Esophagus muscularis mucosa (tissue), 4 donors: Measurements from ENCODE around the gene GNPTG. TPM values are rescaled to one million over a fixed set of nuclear protein-coding genes. Genes with fewer than 3 reads are reported as not detected.

ENCODE experiments used
- DNase-seq: peaks from one replicate; pipeline ENCODE4 v3.0.0-alpha.2; 2017; ENCODE audit errors: extremely low spot score
- H3K27ac ChIP-seq, 4 donors: fragments of 200-600 bp; sonication (generic); replicated peaks in 1 of 4; 1 replicate in 3 of 4; 2 replicates in 1 of 4; pipeline ENCODE4 v1.5.1; 2016 to 2019; ENCODE audit warnings: mild to moderate bottlenecking in 1 of 4
- H3K27me3 ChIP-seq, 4 donors: fragments of 200-600 bp; sonication (generic); one replicate each; pipeline versions ENCODE4 v1.5.1 to v1.6.0; 2016 to 2019
- H3K36me3 ChIP-seq, 4 donors: fragments of 200-600 bp; sonication (generic); one replicate each; pipeline ENCODE4 v1.5.1; 2016 to 2019
- H3K4me1 ChIP-seq, 4 donors: fragments of 200-600 bp; sonication (generic); one replicate each; pipeline ENCODE4 v1.5.1; 2016 to 2019
- H3K4me3 ChIP-seq, 4 donors: fragments of 200-600 bp; sonication (generic); 1 replicate in 2 of 4; 2 replicates in 2 of 4; pipeline ENCODE4 v1.5.1; 2016 to 2019; ENCODE audit warnings: mild to moderate bottlenecking in 4 of 4, moderate library complexity in 1 of 4
- H3K9me3 ChIP-seq, 4 donors: fragments of 200-600 bp; sonication (generic); 1 replicate in 3 of 4; 2 replicates in 1 of 4; pipeline ENCODE4 v1.5.1; 2016 to 2019
- CTCF ChIP-seq, 3 experiments: fragments of 200-600 bp in 2 of 3; fragments of 450-650 bp in 1 of 3; sonication (generic) in 2 of 3; IDR thresholded peaks; one replicate each; pipeline ENCODE4 v1.5.1; 2017 to 2019; ENCODE audit warnings: antibody characterized with exemption in 3 of 3, mild to moderate bottlenecking in 2 of 3, moderate library complexity in 1 of 3
- EP300 ChIP-seq: sonication (generic); formaldehyde crosslinking; IDR thresholded peaks from one replicate; pipeline ENCODE4 v1.6.1; 2017; ENCODE audit warnings: antibody characterized with exemption
- POLR2A ChIP-seq: fragments of 450-650 bp; IDR thresholded peaks from one replicate; pipeline ENCODE4 v1.6.1; 2017; ENCODE audit warnings: antibody characterized with exemption, moderate library complexity, mild to moderate bottlenecking, low read depth
- POLR2AphosphoS5 ChIP-seq, 2 donors: sonication (generic); formaldehyde crosslinking; IDR thresholded peaks; one replicate each; pipeline ENCODE4 v1.6.1; 2017; ENCODE audit warnings: antibody characterized with exemption in 2 of 2
- WGBS: methylation state at CpG from one replicate; pipeline ENCODE4 v1.1.5; 2018; 5-methylcytosine and 5-hydroxymethylcytosine counted together
- intact Hi-C: fragments of 100-400 bp; cut with DNase I; formaldehyde crosslinking; loops from one replicate; pipeline ENCODE4 v1.15.1; 2023
- total RNA-seq, 4 donors: library from RNA; depleted of rRNA; stranded (reverse); fragments of >200 nt; gene quantifications; one replicate each; pipeline versions ENCODE4 v1.1.0 to v1.2.1, GENCODE V29; 2016

GNPTG gene
- total RNA-seq, 4 donors from 2014 or later, result 54.4 to 70.5 (median 61.1) TPM

GRCh38 chr16:1367486-1368174 is 15.9 kb downstream of the GNPTG start:
- Histone ChIP-seq H3K4me3 (no peak overlapping the region), H3K27ac (no peak overlapping the region), H3K9me3 (no peaks in the 10 kb centered on the region), H3K4me1 (no peaks in the 10 kb centered on the region), H3K27me3 (no peaks in the 10 kb centered on the region), H3K36me3 (peaks cover 43 to 95% (median 77%) of the 10 kb centered on the region in 4 donors)
- no peak for DNase-seq
- WGBS, result 75% methylated on average over 10 of the region's 27 CpGs
- intact Hi-C loops, result no loop called here
- TF ChIP-seq POLR2A (no peak), EP300 (no peak), CTCF (IDR thresholded peaks at IDR 0.05) (no peak), POLR2AphosphoS5 (IDR thresholded peaks at IDR 0.05) (no peak)

GRCh38 chr16:1371054-1371978 is 19.6 kb downstream of the GNPTG start:
- DNase-seq, result no peak
- no peak overlapping the region for H3K4me3 ChIP-seq
- no peaks in the 10 kb centered on the region for H3K9me3 ChIP-seq
- H3K27ac ChIP-seq, result no peak overlapping the region
- 91% methylated on average over 30 of the region's 33 CpGs for WGBS
- H3K27me3 ChIP-seq, result no peaks in the 10 kb centered on the region
- no peak for TF ChIP-seq CTCF (IDR thresholded peaks at IDR 0.05)
- TF ChIP-seq EP300, result no peak
- TF ChIP-seq POLR2A, result no peak
- no peak for TF ChIP-seq POLR2AphosphoS5 (IDR thresholded peaks at IDR 0.05)
- H3K36me3 ChIP-seq, result peaks cover 29 to 81% (median 62%) of the 10 kb centered on the region in 4 donors
- intact Hi-C loops, result no loop called here
- H3K4me1 ChIP-seq, result no peaks in the 10 kb centered on the region

- H3K9me3 ChIP-seq, result no peaks in the 10 kb centered on the region
- DNase-seq, result no peak
- H3K4me3 ChIP-seq, result no peak overlapping the region
- no peak for TF ChIP-seq EP300
- TF ChIP-seq POLR2A, result no peak
- no peak for TF ChIP-seq POLR2AphosphoS5 (IDR thresholded peaks at IDR 0.05)
- no peak for TF ChIP-seq CTCF (IDR thresholded peaks at IDR 0.05)
- peaks cover 0 to 4% (median under 1%) of the 10 kb centered on the region in 4 donors for H3K4me1 ChIP-seq
- H3K27ac ChIP-seq, result no peak overlapping the region
- intact Hi-C loops, result no loop called here
- H3K27me3 ChIP-seq, result no peaks in the 10 kb centered on the region
- peaks cover 21 to 77% (median 52%) of the 10 kb centered on the region in 4 donors for H3K36me3 ChIP-seq
- 87% methylated on average over 4 of the region's 21 CpGs for WGBS
Measured at GRCh38 chr16:1372292-1372950, 20.7 kb downstream of the GNPTG start.

- intact Hi-C loops, result no loop called here
- peaks cover 19 to 58% (median 37%) of the 10 kb centered on the region in 4 donors for H3K36me3 ChIP-seq
- WGBS, result 87% methylated on average over 23 of the region's 46 CpGs
Measured at GRCh38 chr16:1374418-1375297, 22.9 kb downstream of the GNPTG start.

More at GRCh38 chr16:1374418-1375297, 22.9 kb downstream of the GNPTG start:
- no peak overlapping the region for H3K4me3 ChIP-seq
- no peak for DNase-seq
- peaks cover 16 to 27% (median 21%) of the 10 kb centered on the region in 4 donors for H3K4me1 ChIP-seq
- TF ChIP-seq POLR2A (no peak), EP300 (no peak), CTCF (IDR thresholded peaks at IDR 0.05) (no peak), POLR2AphosphoS5 (IDR thresholded peaks at IDR 0.05) (no peak)
- H3K9me3 ChIP-seq, result no peaks in the 10 kb centered on the region
- no peak overlapping the region for H3K27ac ChIP-seq
- no peaks in the 10 kb centered on the region for H3K27me3 ChIP-seq
